ENCODE data around the gene CBX4. TPM values are rescaled to one million over a fixed set of nuclear protein-coding genes. Genes with fewer than 3 reads are reported as not detected.

The CBX4 gene
- total and polyA plus RNA-seq, 2 experiments from 2014 or later, result 1.4 to 4.6 TPM

GRCh38 chr17:79811011-79811867 is 28.0 kb downstream of the CBX4 start (continued):
- TF ChIP-seq STAT1 (IDR thresholded peaks at IDR 0.05; ENCODE audit: unreplicated experiment) (no peak), CREB1 (CRISPR knock-in tag; IDR thresholded peaks at IDR 0.05; ENCODE audit: low read depth) (no peak), NANOG (IDR thresholded peaks at IDR 0.05; ENCODE audit: borderline replicate concordance) (no peak), CTCF (conservative IDR thresholded peaks at IDR 0.05; ENCODE audit: low read depth in 2 of 2) (peak; percentile 37 to 46), JUNB (IDR thresholded peaks at IDR 0.05; ENCODE audit: unreplicated experiment) (no peak), ETS1 (IDR thresholded peaks at IDR 0.05) (no peak), EZH2 (IDR thresholded peaks at IDR 0.05; ENCODE audit: low read depth, unreplicated experiment) (peak; percentile 65), POLR2AphosphoS5 (IDR thresholded peaks at IDR 0.05; ENCODE audit: low read depth) (no peak), ZNF331 (CRISPR knock-in tag; IDR thresholded peaks at IDR 0.05; ENCODE audit: low read depth) (no peak)

- Histone ChIP-seq H3K36me3 (ENCODE audit: insufficient read depth) (no peaks in the 10 kb centered on the region), H3K27ac (ENCODE audit: low read depth) (no peak overlapping the region), H2AFZ (no peak overlapping the region), H3K4me3 (peak overlapping the region; percentile 51), H3K79me2 (replicated peaks; ENCODE audit: insufficient read depth) (no peaks in the 10 kb centered on the region), H4K20me1 (replicated peaks; ENCODE audit: insufficient read depth) (peaks cover 3% of the 10 kb centered on the region; the same call in 1 of the 2 replicates), H3F3A (replicated peaks; ENCODE audit: low read depth) (peaks cover 41% of the 10 kb centered on the region), H3K27me3 (ENCODE audit: insufficient read depth) (peaks cover 94% of the 10 kb centered on the region), H3K4me2 (peak overlapping the region; percentile 77), H3K9me2 (ENCODE audit: insufficient read depth) (no peaks in the 10 kb centered on the region), H3K4me1 (ENCODE audit: insufficient read depth) (peaks cover 43% of the 10 kb centered on the region)
- peak; percentile 89 for DNase-seq (ENCODE audit: low spot score)
- peaks cover 91% of the 10 kb centered on the region for H3K27me3 Mint-ChIP-seq (ENCODE audit: insufficient read depth, low read depth, poor library complexity)
- peak overlapping the region; percentile 59 for H3K4me3 Mint-ChIP-seq
- peaks cover 44% of the 10 kb centered on the region for H3K4me1 Mint-ChIP-seq
- peak; percentile 53 for ATAC-seq
- no peaks in the 10 kb centered on the region for H3K36me3 Mint-ChIP-seq (ENCODE audit: low read depth)
- H3K9me3 Mint-ChIP-seq, result peaks cover 3% of the 10 kb centered on the region; the same call in 1 of the 3 replicates
- no peak overlapping the region for H3K27ac Mint-ChIP-seq
- TF ChIP-seq STAT1 (IDR thresholded peaks at IDR 0.05; ENCODE audit: unreplicated experiment) (no peak), EZH2 (IDR thresholded peaks at IDR 0.05; ENCODE audit: low read depth, unreplicated experiment) (no peak), ZNF462 (CRISPR knock-in tag; IDR thresholded peaks at IDR 0.05) (no peak), NANOG (IDR thresholded peaks at IDR 0.05; ENCODE audit: borderline replicate concordance) (no peak)
These were observed 28.9 kb downstream of the CBX4 start for GRCh38 chr17:79810130-79811010.

Data from GM23338 (cell line).